ENCODE measurements around the gene OR2AG2.

Gene OR2AG2

GRCh38 chr11:6745465-6746015, 26.2 kb downstream of the OR2AG2 start:
- no peak for DNase-seq
- TF ChIP-seq CTCF (IDR thresholded peaks at IDR 0.05; ENCODE audit: low read depth, low read length), result no peak
- peaks cover 28% of the 10 kb centered on the region for H3K27me3 ChIP-seq
- H3K9me3 ChIP-seq, result no peaks in the 10 kb centered on the region
- no peak overlapping the region for H3K4me3 ChIP-seq (ENCODE audit: low read depth, low read length)
- no peaks in the 10 kb centered on the region for H3K36me3 ChIP-seq
- H3K4me1 ChIP-seq, result no peaks in the 10 kb centered on the region

- no peak for TF ChIP-seq CTCF (IDR thresholded peaks at IDR 0.05; ENCODE audit: low read depth, low read length)
- no peaks in the 10 kb centered on the region for H3K9me3 ChIP-seq
- H3K4me3 ChIP-seq (ENCODE audit: low read depth, low read length), result no peak overlapping the region
- no peaks in the 10 kb centered on the region for H3K4me1 ChIP-seq
- no peak for DNase-seq
- no peaks in the 10 kb centered on the region for H3K36me3 ChIP-seq
- peaks cover 28% of the 10 kb centered on the region for H3K27me3 ChIP-seq
Observed at GRCh38 chr11:6745018-6745417, 26.8 kb downstream of the OR2AG2 start.

GRCh38 chr11:6742260-6742659, 29.5 kb downstream of the OR2AG2 start:
- H3K4me1 ChIP-seq, result no peaks in the 10 kb centered on the region
- TF ChIP-seq CTCF (IDR thresholded peaks at IDR 0.05; ENCODE audit: low read depth, low read length), result no peak

GRCh38 chr11:6738590-6738989, 33.2 kb downstream of the OR2AG2 start:
- TF ChIP-seq CTCF (IDR thresholded peaks at IDR 0.05; ENCODE audit: low read depth, low read length), result no peak

More at GRCh38 chr11:6742260-6742659, 29.5 kb downstream of the OR2AG2 start:
- no peaks in the 10 kb centered on the region for H3K9me3 ChIP-seq
- DNase-seq, result no peak
- H3K36me3 ChIP-seq, result no peaks in the 10 kb centered on the region
- no peak overlapping the region for H3K4me3 ChIP-seq (ENCODE audit: low read depth, low read length)
- H3K27me3 ChIP-seq, result peaks cover 10% of the 10 kb centered on the region

GRCh38 chr11:6737872-6738466, 33.8 kb downstream of the OR2AG2 start:
- no peak overlapping the region for H3K4me3 ChIP-seq (ENCODE audit: low read depth, low read length)
- H3K4me1 ChIP-seq, result no peaks in the 10 kb centered on the region
- H3K36me3 ChIP-seq, result no peaks in the 10 kb centered on the region
- H3K9me3 ChIP-seq, result no peaks in the 10 kb centered on the region
- peaks cover 6% of the 10 kb centered on the region for H3K27me3 ChIP-seq
- DNase-seq, result peak; percentile 14
- TF ChIP-seq CTCF (IDR thresholded peaks at IDR 0.05; ENCODE audit: low read depth, low read length), result peak; percentile 58

More at GRCh38 chr11:6738590-6738989, 33.2 kb downstream of the OR2AG2 start:
- DNase-seq, result no peak
- Histone ChIP-seq H3K4me1 (no peaks in the 10 kb centered on the region), H3K9me3 (no peaks in the 10 kb centered on the region), H3K27me3 (peaks cover 6% of the 10 kb centered on the region), H3K4me3 (ENCODE audit: low read depth, low read length) (no peak overlapping the region), H3K36me3 (no peaks in the 10 kb centered on the region)

GRCh38 chr11:6736495-6737121, 35.2 kb downstream of the OR2AG2 start:
- no peaks in the 10 kb centered on the region for H3K36me3 ChIP-seq
- no peak for TF ChIP-seq CTCF (IDR thresholded peaks at IDR 0.05; ENCODE audit: low read depth, low read length)
- no peak for DNase-seq
- H3K9me3 ChIP-seq, result no peaks in the 10 kb centered on the region
- H3K4me1 ChIP-seq, result no peaks in the 10 kb centered on the region
- H3K27me3 ChIP-seq, result no peaks in the 10 kb centered on the region
- no peak overlapping the region for H3K4me3 ChIP-seq (ENCODE audit: low read depth, low read length)

Data from BE2C (cell line).